Common myeloid progenitor, CD34-positive (primary cell): Measurements from ENCODE around the gene ITPR3.
A peak's percentile ranks its signal among the peaks of the same experiment; 100 is the strongest.

Experiments
- CTCF ChIA-PET: fragments of 350-600 bp; sonication (Branson Sonifier 250); formaldehyde crosslinking; loops from one replicate; lab custom pipeline; 2021; ENCODE audit warnings: antibody characterized with exemption; lab: Charles Lee
- POLR2A ChIA-PET: fragments of 350-600 bp; sonication (Branson Sonifier 250); formaldehyde crosslinking; loops from one replicate; lab custom pipeline; 2021; ENCODE audit warnings: antibody characterized with exemption; lab: Charles Lee
- DNase-seq, 3 donors: peaks; one replicate each; pipeline versions ENCODE4 v3.0.0 to v3.0.0-alpha.2; 2013
- H3K27ac ChIP-seq, 2 experiments: 1 replicate in 1 of 2; 2 replicates in 1 of 2; pipeline ENCODE4 v1.7.0; 2013; ENCODE audit warnings: inconsistent platforms in 2 of 2, low read length in 2 of 2, mild to moderate bottlenecking in 2 of 2, low read depth in 1 of 2, moderate library complexity in 1 of 2; ENCODE audit not compliant: severe bottlenecking in 2 of 2, insufficient read depth in 1 of 2, poor library complexity in 1 of 2
- H3K27me3 ChIP-seq, 5 experiments: replicated peaks in 2 of 5; 1 replicate in 3 of 5; 2 replicates in 2 of 5; pipeline versions ENCODE4 v1.6.1 to v1.7.0; 2013; ENCODE audit warnings: low read length in 4 of 5, mild to moderate bottlenecking in 2 of 5, moderate library complexity in 2 of 5, inconsistent platforms in 1 of 5; ENCODE audit not compliant: insufficient read depth in 5 of 5, control insufficient read depth in 4 of 5
- H3K36me3 ChIP-seq, 4 experiments: 1 replicate in 2 of 4; 2 replicates in 2 of 4; pipeline versions ENCODE4 v1.6.1 to v1.7.0; 2013; ENCODE audit warnings: low read length in 3 of 4, control low read depth in 1 of 4, mild to moderate bottlenecking in 1 of 4; ENCODE audit not compliant: control insufficient read depth in 4 of 4, insufficient read depth in 4 of 4
- H3K4me1 ChIP-seq, 4 experiments: 1 replicate in 3 of 4; 2 replicates in 1 of 4; pipeline versions ENCODE4 v1.6.1 to v1.7.1; 2013; ENCODE audit warnings: low read length in 3 of 4, mild to moderate bottlenecking in 3 of 4, control low read depth in 1 of 4, inconsistent platforms in 1 of 4, moderate library complexity in 1 of 4; ENCODE audit not compliant: control insufficient read depth in 4 of 4, insufficient read depth in 4 of 4; ENCODE audit errors: control extremely low read depth in 1 of 4
- H3K4me3 ChIP-seq, 7 experiments: 1 replicate in 4 of 7; 2 replicates in 3 of 7; pipeline versions ENCODE4 v1.5.1 to v1.7.0; 2013; ENCODE audit warnings: mild to moderate bottlenecking in 7 of 7, low read length in 6 of 7, moderate library complexity in 6 of 7, inconsistent platforms in 2 of 7, low read depth in 2 of 7, control low read depth in 1 of 7; ENCODE audit not compliant: insufficient read depth in 4 of 7, control insufficient read depth in 1 of 7; ENCODE audit errors: extremely low read depth in 1 of 7
- H3K9me3 ChIP-seq, 5 experiments: 1 replicate in 4 of 5; 2 replicates in 1 of 5; pipeline versions ENCODE4 v1.6.1 to v1.7.1; 2013; ENCODE audit warnings: low read length in 4 of 5, mild to moderate bottlenecking in 2 of 5, inconsistent platforms in 1 of 5, low read depth in 1 of 5, moderate library complexity in 1 of 5; ENCODE audit not compliant: control insufficient read depth in 4 of 5, insufficient read depth in 2 of 5; ENCODE audit errors: control extremely low read depth in 1 of 5
- WGBS: methylation state at CpG from one replicate; pipeline ENCODE4 v1.1.5; 2013; ENCODE audit not compliant: insufficient coverage; 5-methylcytosine and 5-hydroxymethylcytosine counted together

The ITPR3 gene

GRCh38 chr6:33699131-33699530 is 78.0 kb downstream of the ITPR3 start:
- WGBS = 84% methylated on average over 7 of the region's 8 CpGs
- CTCF ChIA-PET = interaction anchor here (1.0 to 1.3 kb wide), 2 partner anchors 111 to 114 kb away, joined by 3 to 5 read pairs; no protein-coding TSS in a partner anchor

DNA sequence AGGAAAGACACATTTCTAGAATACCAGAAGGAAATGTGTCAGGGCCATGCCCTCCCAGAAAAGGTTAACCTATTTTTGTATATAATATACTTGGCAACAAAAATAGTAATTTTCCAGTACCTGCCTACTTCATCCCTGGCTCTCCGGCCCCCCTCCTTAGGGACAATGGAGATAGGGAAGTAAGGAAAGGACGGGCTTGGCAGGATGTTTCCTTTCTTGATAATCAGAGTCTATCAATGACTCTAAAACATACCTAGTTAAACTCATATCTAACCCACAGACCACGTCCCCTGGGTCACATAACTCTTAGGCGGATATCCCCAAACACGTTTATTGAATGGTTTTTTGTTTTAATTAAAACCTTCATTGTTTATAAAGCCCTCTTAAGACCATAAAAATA is 78.6 kb downstream of the ITPR3 start:
- Histone ChIP-seq H3K9me3 (no peaks in the 10 kb centered on the region), H3K36me3 (peaks cover 0 to 56% (median 6%) of the 10 kb centered on the region in 4 experiments), H3K4me1 (peaks cover under 1 to 58% (median 49%) of the 10 kb centered on the region in 4 experiments), H3K4me3 (no peak overlapping the region), H3K27ac (peak overlapping the region in 1 of 2 experiments; percentile 0), H3K27me3 (no peaks in the 10 kb centered on the region)
- DNase-seq = no peak
- ChIA-PET CTCF (interaction anchor here (0.7 to 12.6 kb wide), 18 partner anchors 10 to 115 kb away, joined by 3 to 244 read pairs (median 8); partner anchors contain the start of genes BAK1 and UQCC2), POLR2A (no interaction called here)
- no CpG with 5 or more reads among the region's 5 CpGs for WGBS

More at GRCh38 chr6:33699131-33699530, 78.0 kb downstream of the ITPR3 start:
- H3K4me1 ChIP-seq = peaks cover 3 to 64% (median 55%) of the 10 kb centered on the region in 4 experiments
- no peak for DNase-seq
- no peaks in the 10 kb centered on the region for H3K27me3 ChIP-seq
- no peaks in the 10 kb centered on the region for H3K9me3 ChIP-seq
- POLR2A ChIA-PET = no interaction called here
- peaks cover 0 to 50% (median 3%) of the 10 kb centered on the region in 4 experiments for H3K36me3 ChIP-seq
- H3K27ac ChIP-seq = peak overlapping the region in 1 of 2 experiments; percentile 18
- no peak overlapping the region for H3K4me3 ChIP-seq

DNA sequence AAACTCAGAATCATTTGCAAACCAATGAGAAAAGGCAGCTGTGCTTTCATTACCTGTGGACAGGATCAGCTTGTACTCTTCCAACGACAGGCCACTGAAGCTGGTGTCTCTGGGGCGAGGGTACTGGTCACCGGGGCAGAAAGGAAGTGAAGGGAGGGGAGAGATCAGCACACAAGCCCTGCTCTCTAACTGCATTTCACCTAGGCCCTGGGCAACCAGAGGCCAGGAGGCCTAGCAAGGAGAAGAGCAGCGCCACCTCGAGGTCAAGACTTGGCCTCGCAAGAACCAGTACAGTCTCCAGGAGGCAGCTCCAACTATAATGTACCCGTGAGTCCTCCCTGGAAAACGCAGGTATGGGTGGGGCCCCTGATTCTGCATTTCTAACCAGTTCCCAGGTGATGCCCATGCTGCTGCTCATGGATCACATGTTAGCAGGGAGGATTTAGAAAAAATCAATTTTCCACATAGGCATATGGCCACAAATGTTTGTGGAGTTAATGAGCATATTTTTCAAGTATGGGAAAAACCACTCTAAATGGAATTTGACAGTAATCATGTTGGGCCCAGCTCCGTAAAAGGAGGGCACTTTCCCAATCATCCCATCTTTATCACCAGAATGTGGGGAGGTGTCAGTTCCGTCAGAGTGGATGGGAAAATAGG is 79.4 kb downstream of the ITPR3 start:
- H3K4me1 ChIP-seq = peaks cover 0 to 50% (median 41%) of the 10 kb centered on the region in 4 experiments
- H3K4me3 ChIP-seq = no peak overlapping the region
- peaks cover 0 to 50% (median 6%) of the 10 kb centered on the region in 4 experiments for H3K36me3 ChIP-seq
- ChIA-PET POLR2A (no interaction called here), CTCF (interaction anchor here (0.6 to 12.6 kb wide), 33 partner anchors 9 to 160 kb away, joined by 3 to 244 read pairs (median 4); partner anchors contain the start of genes BAK1, ITPR3 and UQCC2)
- 44% methylated on average over 9 of the region's 10 CpGs for WGBS
- peak; percentile 81 to 88 (median 86) for DNase-seq
- no peaks in the 10 kb centered on the region for H3K27me3 ChIP-seq
- H3K27ac ChIP-seq = peak overlapping the region in 1 of 2 experiments; percentile 0
- no peaks in the 10 kb centered on the region for H3K9me3 ChIP-seq

DNA sequence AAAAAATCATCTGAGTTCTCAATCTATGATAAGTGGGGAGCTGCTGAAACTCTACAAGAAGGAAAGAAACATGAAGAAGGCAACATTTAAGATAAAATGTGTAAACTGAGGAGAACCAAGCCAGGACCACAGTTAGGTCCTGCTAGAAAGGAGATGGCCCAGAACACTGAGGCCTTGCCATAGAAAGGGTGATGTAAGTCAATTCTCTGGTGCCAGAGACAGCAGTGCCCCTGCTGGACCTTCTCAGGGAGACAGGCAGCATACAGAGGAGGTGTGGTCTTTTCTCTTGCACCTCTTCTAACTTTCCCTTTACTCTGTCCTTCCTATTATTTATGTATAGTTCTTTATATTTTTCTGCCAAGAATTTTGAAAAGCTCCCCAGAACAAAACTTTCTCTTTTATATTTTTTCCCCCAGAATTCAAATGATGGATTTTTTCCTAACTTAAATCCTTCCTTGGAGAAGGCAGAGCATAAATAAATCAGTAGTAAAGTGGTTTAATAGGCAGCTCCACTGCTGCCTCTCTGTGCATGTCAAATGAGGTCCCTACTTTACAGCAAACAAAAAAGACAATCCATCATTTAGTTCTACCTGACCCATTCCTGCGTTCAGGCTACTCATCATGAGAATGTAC is 81.3 kb downstream of the ITPR3 start:
- DNase-seq = peak; percentile 53 to 76 (median 72)
- Histone ChIP-seq H3K27me3 (no peaks in the 10 kb centered on the region), H3K4me3 (no peak overlapping the region), H3K9me3 (no peaks in the 10 kb centered on the region), H3K4me1 (peaks cover 0 to 30% (median 22%) of the 10 kb centered on the region in 4 experiments), H3K27ac (no peak overlapping the region), H3K36me3 (peaks cover 3 to 55% (median 11%) of the 10 kb centered on the region in 4 experiments)
- 100% methylated on average over 1 of the region's 1 CpG for WGBS
- ChIA-PET CTCF (interaction anchor here (0.6 to 12.6 kb wide), 17 partner anchors 8 to 354 kb away, joined by 3 to 244 read pairs (median 5); partner anchors contain the start of genes BAK1, ITPR3 and UQCC2), POLR2A (interaction anchor here (0.7 kb wide), 1 partner anchor 68 kb away, joined by 4 read pairs; no protein-coding TSS in a partner anchor)

GRCh38 chr6:33704215-33705066 is 83.3 kb downstream of the ITPR3 start:
- POLR2A ChIA-PET = no interaction called here
- CTCF ChIA-PET = interaction anchor here (1.3 to 12.6 kb wide), 2 partner anchors 109 to 120 kb away, joined by 3 to 244 read pairs; partner anchors contain the start of gene BAK1
- no peak overlapping the region for H3K27ac ChIP-seq

DNA sequence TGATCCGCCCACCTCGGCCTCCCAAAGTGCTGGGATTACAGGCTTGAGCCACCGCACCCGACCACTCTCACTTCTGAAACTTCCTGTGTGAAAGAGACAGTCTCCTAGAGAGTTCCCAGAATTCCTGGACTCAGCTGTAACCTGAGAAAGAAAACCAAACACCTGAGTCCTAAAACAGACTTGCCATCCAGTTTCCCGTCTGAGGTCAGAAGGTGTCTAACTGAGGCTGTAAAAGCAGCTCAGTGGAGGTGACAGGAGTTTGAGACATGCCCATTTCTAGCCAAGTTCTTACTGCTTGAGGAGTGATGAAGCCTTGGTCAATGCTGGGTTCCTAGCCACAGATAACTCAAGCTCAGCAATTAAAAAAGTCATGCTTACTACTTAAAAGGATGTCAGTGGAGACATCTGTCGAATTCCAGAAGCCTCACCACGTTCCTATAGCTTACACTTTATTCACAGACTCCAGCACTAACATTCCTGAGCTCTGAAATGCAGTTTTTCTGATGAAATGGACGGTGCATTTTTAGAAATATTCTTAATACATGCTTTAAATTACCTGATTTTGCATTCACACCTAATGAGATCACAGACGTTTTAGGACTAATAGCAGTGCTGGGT is 84.3 kb downstream of the ITPR3 start:
- POLR2A ChIA-PET = interaction anchor here (0.6 kb wide), 1 partner anchor 141 kb away, joined by 4 read pairs; no protein-coding TSS in a partner anchor
- H3K36me3 ChIP-seq = peaks cover 6 to 59% (median 20%) of the 10 kb centered on the region in 4 experiments
- H3K9me3 ChIP-seq = no peaks in the 10 kb centered on the region
- 93% methylated on average over 6 of the region's 9 CpGs for WGBS
- H3K4me3 ChIP-seq = no peak overlapping the region
- no peak for DNase-seq
- CTCF ChIA-PET = interaction anchor here (0.7 to 12.6 kb wide), 9 partner anchors 8 to 121 kb away, joined by 3 to 244 read pairs (median 3); partner anchors contain the start of genes BAK1 and ITPR3
- H3K27ac ChIP-seq = no peak overlapping the region
- no peaks in the 10 kb centered on the region for H3K27me3 ChIP-seq
- peaks cover 2 to 20% (median 14%) of the 10 kb centered on the region in 4 experiments for H3K4me1 ChIP-seq

More at GRCh38 chr6:33704215-33705066, 83.3 kb downstream of the ITPR3 start:
- Histone ChIP-seq H3K9me3 (no peaks in the 10 kb centered on the region), H3K36me3 (peaks cover 6 to 55% (median 16%) of the 10 kb centered on the region in 4 experiments), H3K4me3 (no peak overlapping the region), H3K27me3 (no peaks in the 10 kb centered on the region), H3K4me1 (peaks cover 0 to 22% (median 16%) of the 10 kb centered on the region in 4 experiments)
- DNase-seq = no peak
- WGBS = 98% methylated on average over 9 of the region's 11 CpGs
